Liver (tissue), 3 donors: ENCODE measurements around the gene KLHDC8A.
A peak's percentile ranks its signal among the peaks of the same experiment; 100 is the strongest.

Experiments
- ATF3 ChIP-seq: IDR thresholded peaks from 2 replicates; pipeline ENCODE4 v1.6.1; 2016; ENCODE audit warnings: antibody characterized with exemption
- EGR1 ChIP-seq, 2 donors: IDR thresholded peaks; 2 replicates each; pipeline ENCODE4 v1.6.1; 2016 to 2018; ENCODE audit warnings: antibody characterized with exemption in 2 of 2, low read depth in 2 of 2
- GABPA ChIP-seq, 2 donors: IDR thresholded peaks in 1 of 2; conservative IDR thresholded peaks in 1 of 2; 2 replicates each; pipeline ENCODE4 v1.6.1; 2016; ENCODE audit warnings: antibody characterized with exemption in 2 of 2, mild to moderate bottlenecking in 1 of 2, moderate library complexity in 1 of 2
- HNF4G ChIP-seq: IDR thresholded peaks from 2 replicates; pipeline ENCODE4 v1.6.1; 2016; ENCODE audit warnings: antibody characterized with exemption
- REST ChIP-seq: IDR thresholded peaks from 2 replicates; pipeline ENCODE4 v1.6.1; 2016; ENCODE audit warnings: antibody characterized with exemption, mild to moderate bottlenecking
- RXRA ChIP-seq, 2 donors: IDR thresholded peaks; 2 replicates each; pipeline ENCODE4 v1.6.1; 2017 to 2018; ENCODE audit warnings: antibody characterized with exemption in 2 of 2, mild to moderate bottlenecking in 1 of 2
- TAF1 ChIP-seq: conservative IDR thresholded peaks from 2 replicates; pipeline ENCODE4 v1.6.1; 2016; ENCODE audit warnings: antibody characterized with exemption, mild to moderate bottlenecking
- TF ChIP-seq, protein P1 (sequence below): fragments of 150-350 bp; IDR thresholded peaks from 2 replicates; pipeline ENCODE4 v1.5.1; 2017; ENCODE audit warnings: improper control_type of control experiment, low read depth, low read length; ENCODE audit not compliant: missing input control
- donor health status: healthy.
- donor health status: healthy.

- TF ChIP-seq HNF4G (peak; percentile 37), EGR1 (IDR thresholded peaks at IDR 0.05; ENCODE audit: low read depth in 2 of 2) (no peak), TAF1 (no peak), ATF3 (no peak), RXRA (IDR thresholded peaks at IDR 0.05) (peak; percentile 80 to 87), REST (no peak), GABPA (IDR thresholded peaks at IDR 0.05 in 1 of 2, conservative IDR thresholded peaks at IDR 0.05 in 1 of 2) (no peak)
- TF ChIP-seq, protein P1, sequence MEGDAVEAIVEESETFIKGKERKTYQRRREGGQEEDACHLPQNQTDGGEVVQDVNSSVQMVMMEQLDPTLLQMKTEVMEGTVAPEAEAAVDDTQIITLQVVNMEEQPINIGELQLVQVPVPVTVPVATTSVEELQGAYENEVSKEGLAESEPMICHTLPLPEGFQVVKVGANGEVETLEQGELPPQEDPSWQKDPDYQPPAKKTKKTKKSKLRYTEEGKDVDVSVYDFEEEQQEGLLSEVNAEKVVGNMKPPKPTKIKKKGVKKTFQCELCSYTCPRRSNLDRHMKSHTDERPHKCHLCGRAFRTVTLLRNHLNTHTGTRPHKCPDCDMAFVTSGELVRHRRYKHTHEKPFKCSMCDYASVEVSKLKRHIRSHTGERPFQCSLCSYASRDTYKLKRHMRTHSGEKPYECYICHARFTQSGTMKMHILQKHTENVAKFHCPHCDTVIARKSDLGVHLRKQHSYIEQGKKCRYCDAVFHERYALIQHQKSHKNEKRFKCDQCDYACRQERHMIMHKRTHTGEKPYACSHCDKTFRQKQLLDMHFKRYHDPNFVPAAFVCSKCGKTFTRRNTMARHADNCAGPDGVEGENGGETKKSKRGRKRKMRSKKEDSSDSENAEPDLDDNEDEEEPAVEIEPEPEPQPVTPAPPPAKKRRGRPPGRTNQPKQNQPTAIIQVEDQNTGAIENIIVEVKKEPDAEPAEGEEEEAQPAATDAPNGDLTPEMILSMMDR, result no peak
Observed at GRCh38 chr1:205321959-205322283, 34.8 kb downstream of the KLHDC8A start.
